Fibroblast of gingiva (primary cell): ENCODE results near the gene FRMD4A.
A peak's percentile ranks its signal among the peaks of the same experiment; 100 is the strongest.
"Not testable (repeated sequence)": the region's sequence is repeated elsewhere in the genome, so short reads cannot be mapped to it uniquely, and the experiment has no call there.

Source experiments
- DNase-seq: peaks from one replicate; pipeline ENCODE4 v3.0.0-alpha.2; 2011; ENCODE audit warnings: low read depth

The FRMD4A gene

DNA sequence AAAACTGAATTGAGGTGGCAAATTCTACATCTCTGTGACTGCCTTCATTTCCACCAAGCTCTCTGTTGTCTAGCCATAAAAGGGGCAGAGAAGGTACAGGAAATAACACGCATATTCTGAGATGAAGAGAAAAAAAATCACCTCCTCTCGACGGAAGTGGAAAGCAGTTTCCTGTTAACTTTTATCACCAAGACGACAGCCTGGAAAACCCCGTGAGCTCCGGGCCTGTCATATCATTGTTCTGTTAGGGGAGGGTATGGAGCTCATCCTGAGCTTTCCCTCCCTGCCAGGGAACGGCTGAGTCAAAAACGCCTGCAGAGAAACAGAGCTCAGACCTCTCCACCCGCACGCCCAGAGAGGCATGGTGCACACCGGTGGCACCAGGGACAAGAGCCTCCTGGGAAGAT is 543.7 kb downstream of the FRMD4A start:
- DNase-seq, result no peak

DNA sequence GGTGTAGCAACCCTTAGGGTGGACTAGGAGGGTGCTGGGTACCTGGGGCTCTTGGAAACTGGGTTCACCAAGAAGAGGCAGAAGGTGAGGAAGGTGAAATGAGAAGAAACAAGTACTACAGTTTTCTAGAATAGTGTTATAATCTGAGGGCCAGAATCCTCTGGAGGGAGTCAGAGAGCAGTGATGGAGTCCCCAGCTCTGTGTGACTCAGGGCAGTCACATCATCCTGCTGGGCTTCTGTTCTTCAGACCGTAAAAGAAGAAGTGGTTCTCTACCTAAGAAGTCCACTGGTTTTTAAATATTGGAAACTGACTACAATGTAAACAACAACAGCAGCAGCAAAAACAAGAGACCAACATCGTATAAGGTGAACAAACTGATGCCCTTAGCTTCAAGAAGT is 546.7 kb downstream of the FRMD4A start:
- DNase-seq, result no peak

DNA sequence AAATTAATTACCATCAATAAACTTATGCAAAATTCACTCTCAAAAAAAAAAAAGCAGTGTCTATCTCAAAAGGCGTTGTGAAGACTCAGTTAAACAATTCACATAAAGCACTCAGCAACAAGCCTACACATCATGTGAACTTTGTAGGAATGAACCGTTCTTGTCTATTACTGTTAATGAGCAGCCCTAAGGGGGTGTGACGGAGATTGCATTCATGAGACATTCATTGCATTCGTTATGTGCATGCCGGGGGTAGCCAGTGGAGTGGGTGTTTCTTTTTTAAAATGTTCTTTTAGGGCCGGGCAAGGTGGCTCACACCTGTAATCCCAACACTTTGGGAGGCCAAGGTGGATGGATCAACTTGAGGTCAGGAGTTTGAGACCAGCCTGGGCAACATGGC is 551.0 kb downstream of the FRMD4A start:
- DNase-seq, result no peak

DNA sequence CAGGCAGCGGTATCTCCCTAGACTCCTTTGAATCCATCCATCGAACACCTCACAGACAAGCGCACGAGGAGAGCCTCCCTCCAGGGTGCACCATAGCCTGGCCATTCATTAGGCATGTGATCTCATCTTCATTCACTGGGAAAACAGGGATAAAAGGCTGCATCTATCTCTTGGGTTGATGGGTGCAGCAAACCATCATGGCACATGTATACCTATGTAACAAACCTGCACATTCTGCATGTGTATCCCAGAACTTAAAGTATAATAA is 552.1 kb downstream of the FRMD4A start:
- not testable (repeated sequence) for DNase-seq

DNA sequence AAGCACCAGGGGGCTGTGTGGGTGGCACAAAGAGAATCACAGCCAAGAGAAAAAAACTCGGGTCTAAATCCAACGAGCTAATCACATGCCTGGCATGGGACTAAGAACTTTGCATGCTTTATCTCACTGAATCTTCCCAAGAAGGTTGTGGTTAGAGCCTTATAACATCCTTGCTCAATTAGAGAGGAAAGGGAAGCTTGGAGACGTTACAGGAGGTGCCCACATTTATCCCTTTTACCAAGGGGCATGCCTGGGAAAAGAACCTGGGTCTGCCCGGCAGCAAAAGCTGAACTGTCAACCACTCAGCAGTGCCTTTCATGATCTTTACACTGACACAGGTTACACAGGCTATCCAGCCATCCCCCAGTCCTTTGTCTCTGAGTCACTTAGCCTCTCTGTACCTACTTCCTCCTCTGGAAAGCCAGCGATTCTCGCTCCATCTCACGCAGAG is 553.8 kb downstream of the FRMD4A start:
- DNase-seq, result no peak

DNA sequence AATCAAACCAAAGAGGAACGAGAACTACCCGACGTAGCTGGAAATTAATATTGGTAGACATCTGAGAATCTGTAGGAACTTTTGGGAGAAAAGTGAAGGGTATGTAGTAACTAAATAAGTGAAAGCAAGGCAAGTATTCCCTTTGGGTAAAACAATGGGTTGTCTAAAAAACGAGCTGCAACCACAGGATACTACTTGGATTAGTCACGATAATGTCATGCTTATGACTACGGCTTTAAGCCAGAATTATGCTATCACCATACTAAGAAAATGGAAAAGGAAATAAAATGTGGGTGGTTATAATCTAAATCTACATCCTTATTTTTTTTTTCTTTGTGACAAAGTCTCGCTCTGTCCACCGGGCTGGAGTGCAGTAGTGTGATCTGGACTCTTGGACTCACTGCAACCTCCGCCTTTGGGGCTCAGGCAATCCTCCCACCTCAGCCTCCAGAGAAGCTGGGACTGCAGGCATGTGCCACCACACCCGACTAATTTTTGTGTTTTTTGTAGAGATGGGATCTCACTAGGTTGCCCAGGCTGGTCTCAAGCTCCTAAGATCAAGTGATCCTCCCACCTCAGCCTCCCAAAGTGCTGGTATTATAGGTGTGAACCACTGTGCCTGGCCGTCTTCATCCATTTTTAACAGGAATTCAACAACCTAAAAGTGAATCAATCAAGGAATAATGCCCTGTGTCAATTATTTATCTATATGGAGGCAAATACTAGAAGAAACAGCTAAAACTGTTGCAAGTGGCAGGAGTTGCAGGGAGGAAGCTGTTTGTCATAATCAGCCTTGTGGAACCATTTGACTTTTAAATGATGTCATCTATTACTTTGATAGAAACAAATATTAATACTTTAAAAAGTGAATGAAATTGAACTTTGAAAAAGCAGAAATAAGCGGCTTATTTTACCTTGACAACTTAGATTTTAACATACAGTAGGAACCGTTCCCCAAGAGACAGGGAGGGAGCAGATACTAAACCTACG is 554.6 kb downstream of the FRMD4A start:
- DNase-seq, result peak; percentile 71

DNA sequence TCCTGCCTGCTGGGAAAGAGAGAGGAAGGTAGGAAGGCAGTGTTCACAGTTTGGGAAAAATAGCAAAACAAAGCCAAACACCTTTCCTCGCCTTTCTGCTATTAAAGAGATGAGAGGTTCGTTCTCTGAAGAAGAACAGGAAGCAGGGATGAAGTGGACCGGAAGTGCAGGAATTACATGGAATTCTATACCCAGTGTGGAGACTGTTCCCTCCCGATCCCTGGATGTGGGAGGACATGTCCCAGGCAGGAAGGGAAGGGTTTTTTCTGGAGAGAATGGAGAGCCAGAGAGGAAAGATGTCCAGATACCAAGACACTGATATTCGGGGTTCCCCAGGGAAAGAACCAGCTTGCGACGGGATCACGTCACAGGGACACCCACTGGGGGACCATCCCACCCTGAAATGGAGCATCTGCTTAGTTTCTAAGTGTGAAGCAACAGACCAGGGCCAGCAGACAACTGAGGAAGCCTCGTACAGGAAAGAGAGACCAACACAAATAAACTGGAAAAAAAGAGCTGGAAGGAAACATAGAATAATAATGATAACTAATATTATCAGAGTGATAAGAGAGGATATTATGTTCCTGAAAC is 556.3 kb downstream of the FRMD4A start:
- DNase-seq, result no peak

DNA sequence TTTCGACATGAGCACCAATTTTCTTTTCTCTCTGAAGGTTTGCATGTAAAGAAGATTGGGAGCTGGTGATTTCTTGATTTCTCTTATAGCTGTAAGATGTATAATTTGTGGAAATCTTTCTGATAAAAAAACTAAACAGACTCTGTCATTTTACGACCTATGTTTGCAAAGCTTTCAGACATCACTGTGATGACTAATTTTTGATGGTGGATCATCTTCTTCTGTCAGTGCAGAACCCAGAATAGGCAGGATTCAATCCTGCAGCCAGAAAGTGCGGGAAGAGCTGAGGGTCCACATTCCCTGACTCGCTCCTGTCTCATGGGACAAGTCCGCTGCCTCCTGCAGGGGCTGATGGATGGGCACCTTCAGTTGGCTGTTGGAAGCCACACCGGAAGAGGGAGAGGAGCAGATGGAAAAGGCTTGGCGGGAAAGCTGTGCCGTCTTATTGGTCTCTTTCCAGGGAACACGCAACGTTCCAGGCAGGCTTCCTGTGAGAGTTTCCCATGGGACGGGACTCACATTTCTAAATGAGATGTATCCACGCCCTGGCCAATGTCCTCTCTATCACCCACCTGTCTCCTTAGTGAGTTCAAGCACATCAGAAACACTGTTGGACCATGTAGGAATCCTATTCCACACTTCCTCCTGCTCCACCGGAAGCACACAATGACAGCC is 557.1 kb downstream of the FRMD4A start:
- no peak for DNase-seq

DNA sequence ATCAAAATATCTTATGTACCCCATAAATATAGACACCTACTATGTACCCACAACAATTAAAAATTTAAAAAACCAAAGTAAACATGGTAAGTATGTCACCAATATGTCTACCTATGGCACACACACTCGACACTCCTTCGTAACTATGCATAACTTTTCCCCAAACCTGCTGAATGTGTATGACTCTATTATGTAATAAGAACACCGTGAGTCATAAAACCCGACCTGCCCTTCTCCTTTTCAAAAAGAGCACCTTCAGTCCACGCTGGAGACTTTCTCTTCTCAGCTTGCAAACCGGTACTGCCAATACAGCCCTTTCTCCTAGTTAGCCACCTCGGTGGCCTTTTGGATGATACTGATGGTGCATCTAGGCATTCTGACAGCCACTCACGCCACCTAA is 557.7 kb downstream of the FRMD4A start:
- no peak for DNase-seq

DNA sequence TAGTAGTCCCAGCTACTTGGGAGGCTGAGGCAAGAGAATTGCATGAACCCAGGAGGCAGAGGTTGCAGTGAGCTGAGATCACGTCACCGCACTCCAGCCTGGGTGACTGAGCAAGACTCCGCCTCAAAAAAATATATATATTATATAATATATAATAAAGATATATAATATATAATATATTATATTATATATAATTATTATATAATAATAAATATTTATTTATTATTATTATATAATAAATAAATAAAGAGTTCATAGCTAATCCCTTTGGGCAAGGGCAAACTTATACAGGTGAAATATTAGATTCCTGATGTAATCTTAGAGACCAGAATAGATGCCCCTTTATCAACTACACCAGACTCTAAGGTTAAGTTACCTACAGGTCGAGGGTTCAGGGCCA is 558.7 kb downstream of the FRMD4A start:
- DNase-seq, result no peak

DNA sequence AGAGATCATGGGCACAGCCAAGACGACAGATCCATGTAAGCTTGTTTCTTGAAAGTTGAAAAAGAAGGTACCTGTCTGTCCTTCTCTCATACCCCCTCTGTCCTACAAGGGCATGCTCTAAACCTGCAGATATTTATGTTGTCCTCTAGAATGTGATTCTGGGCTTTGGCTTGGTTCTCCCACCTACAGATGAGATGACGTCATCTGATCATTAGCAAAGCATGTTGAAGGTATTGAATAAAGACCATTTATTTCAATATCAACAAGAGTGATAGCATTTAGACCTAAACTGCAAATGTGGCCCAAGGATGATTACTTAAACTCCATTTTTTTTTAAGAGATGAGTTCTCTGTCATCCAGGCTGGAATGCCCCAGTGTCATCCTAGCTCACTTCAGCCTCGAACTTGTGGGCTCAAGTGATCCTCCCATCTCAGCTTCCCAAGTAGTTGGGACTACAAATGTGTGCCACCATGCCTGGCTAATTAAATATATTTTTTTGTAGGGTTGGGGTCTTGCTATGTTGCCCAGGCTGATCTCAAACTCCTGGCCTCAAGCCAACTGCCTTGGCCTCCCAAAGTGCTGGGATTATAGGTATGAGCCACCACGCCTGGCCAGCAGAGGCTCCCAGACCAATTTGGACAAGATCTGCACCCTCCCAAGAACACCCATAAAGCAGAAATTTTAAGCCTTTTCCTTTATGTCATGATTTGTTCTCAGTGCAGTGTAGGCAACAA is 559.8 kb downstream of the FRMD4A start:
- no peak for DNase-seq

DNA sequence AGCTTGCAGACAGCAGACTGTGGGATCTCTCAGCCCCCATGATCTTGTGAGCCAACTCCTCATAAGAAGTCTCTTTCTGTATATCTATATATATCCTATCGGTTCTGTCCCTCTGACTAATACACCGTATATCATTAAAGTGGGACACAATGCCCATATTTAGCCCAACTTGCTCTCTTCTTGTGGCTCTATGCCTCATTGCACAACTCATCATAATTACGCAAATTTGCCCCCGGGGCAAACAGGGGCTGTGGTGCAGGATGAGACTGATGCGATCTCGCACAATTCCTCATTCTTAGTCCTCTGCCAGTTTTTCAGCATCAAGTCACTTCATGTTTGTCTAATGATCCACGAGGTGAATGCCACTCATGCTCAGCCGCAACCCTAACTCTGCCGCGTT is 560.8 kb downstream of the FRMD4A start:
- no peak for DNase-seq

DNA sequence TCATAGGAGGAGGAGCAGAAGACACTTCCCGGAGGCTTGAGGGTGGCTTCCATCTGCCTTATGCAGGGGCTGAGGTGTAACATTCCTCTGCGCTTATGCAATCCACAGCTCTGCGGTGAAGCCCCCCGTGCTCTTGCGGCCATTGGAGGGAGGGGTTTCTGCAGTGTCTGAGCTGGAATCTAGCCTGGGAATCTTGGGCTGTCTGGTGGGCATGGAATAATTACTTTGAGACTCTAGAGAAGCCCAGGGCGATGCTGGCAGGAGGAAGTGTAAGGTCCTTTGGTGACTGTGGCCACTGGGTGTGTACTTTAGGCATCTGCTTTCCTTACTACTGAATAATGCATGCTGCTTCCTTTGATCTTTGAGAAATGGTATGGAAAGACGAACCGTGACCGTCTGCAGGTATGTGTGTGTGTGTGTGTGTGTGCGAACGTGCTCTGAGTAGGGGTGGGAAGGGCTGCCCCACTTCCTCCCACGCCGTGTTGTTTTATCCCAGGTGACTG is 563.0 kb downstream of the FRMD4A start:
- no peak for DNase-seq

DNA sequence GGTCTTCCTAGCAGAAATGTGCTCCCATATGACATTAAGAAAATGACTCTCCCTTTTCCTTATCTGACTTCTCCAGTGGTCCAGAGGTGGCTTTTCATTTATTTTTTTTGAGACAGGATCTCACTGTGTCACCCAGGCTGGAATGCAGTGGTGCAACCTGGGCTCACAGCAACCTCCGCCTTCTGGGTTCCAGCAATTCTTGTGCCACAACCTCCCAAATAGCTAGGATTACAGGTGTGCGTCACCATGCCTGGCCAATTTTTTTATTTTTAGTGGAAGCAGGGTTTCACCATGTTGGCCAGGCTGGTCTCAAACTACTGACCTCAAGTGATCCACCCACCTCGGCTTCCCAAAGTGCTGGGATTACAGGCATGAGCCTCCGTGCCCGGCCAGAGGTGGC is 563.6 kb downstream of the FRMD4A start:
- not testable (repeated sequence) for DNase-seq

DNA sequence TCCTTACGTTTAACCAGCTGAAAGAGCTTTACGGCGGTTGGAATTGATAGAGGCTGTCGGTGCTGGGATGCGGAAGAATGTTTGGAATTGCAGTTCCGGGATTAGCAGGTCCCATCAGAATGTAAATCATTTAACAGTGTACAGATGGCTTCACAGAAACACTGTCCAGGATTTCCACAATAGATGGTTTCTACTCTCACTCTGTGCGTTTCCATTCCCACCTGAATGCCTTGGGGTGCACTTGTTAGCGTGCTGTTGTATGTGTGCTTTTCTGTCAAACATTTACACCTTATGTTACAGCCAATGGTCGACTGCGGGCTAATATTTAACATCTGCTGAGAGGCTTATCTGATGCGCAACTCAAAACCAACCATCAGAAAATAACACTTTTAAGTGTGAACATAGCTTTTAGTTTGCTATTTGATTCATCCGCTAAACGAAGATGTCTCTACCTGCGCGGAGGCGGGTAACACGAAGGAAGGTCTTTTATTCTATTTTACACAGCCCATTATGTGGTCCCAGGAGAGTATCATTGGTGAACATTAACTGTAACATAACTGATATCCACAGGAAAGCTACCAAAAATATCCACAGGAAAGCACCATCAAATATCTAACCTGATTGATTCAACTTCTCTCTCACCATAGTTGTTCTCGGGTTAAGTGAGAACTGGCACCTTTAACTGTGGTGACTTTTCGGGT is 564.9 kb downstream of the FRMD4A start:
- DNase-seq, result no peak

DNA sequence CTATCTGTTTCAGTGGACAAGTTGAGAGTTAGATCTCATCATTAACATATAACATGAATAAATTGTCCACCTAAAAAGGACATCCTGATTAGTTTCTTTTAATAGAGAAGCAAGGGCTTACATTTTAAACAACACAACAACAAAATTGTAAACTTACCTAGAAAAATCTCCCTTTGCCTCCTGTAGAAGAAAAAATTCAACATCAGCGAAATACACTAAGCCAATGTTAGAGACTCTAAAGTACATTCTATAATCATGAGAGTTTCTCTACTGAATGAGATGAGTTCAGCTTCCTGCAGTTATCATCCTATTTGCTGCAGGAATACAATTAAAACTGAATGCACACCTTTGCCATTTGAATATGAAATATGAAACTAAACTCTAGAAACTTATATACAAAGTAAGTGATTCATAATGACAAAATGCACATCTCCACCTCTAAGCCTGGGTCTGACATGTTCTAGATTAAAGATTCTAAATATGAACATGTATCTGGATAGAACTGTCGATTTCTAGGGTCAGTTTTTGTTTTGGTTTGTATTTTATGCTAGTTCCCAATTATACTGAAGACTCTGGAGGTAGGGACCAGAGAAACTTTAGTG is 569.1 kb downstream of the FRMD4A start:
- DNase-seq, result no peak

DNA sequence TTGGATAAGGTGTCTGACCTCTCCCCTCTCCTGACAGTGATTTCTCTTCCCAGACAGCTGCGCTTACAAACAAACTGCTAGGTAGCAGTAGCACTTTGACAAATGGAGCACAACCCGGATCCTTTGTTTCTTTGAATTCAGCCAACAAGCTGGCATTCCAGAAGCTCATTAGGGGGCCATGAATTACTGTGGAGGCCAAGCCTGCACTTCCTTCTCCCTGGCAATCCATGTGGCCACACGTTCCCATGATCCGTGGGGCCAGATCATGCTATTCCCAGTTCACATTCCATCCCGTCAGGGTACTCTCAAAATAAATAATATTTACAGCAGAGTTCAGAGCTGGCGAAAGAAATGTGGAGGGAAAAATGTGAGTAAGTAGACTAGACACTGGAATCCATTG is 571.6 kb downstream of the FRMD4A start:
- DNase-seq, result no peak

DNA sequence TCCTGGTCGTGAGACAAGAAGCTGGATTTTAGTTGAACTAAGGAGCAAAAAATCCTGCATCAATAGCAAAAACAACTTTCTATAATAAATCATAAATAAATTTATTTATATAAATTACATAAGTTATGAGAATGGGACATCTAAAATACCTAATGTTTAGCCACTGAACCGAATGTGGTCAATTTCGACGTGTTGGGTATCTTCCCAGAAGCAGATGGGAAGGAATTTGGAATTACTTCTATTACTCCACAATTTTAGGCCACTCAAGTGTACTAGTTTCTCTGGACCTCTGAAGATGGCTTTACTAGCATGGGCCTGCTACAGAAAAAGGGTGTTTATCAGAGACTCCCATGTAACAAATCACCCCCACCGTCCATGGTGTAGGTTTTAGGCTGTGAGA is 572.0 kb downstream of the FRMD4A start:
- DNase-seq, result no peak

DNA sequence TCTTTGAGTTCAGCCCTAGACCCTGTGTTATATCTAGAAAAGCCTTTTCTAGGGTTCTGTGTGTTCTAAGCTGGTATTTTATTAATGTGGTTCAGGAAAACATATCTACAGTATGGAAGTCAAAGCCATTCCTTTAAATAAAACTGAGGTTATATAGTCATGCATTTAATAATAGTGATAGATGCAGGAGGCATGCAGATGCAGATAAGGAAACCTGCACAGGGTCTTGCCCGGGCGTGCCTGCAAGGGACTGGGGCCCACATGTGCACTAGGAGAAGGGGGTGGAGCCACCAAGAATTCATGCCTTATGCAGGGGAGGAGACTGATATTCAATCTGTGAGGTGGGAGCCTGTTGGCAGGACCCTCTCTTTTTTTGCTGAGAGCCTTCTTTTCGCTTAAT is 572.4 kb downstream of the FRMD4A start:
- DNase-seq, result no peak

DNA sequence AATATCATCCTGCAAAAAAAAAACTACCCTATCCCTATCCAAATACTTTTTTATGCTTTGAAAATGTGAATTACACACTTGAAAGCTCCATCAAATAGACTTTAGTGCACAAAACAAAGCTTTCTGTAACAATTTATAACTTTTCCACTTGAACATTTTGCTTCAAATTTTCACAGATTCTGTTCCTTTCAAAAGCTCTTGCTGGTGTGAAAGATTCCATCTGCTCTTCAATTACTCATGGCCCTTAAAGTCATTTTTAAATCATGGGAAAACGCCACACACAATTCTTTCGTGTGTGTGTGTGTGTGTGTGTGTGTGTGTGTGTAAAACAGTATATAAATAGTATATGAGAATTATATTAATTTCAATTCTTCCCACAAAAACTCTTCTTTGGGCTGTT is 576.4 kb downstream of the FRMD4A start:
- DNase-seq, result no peak

DNA sequence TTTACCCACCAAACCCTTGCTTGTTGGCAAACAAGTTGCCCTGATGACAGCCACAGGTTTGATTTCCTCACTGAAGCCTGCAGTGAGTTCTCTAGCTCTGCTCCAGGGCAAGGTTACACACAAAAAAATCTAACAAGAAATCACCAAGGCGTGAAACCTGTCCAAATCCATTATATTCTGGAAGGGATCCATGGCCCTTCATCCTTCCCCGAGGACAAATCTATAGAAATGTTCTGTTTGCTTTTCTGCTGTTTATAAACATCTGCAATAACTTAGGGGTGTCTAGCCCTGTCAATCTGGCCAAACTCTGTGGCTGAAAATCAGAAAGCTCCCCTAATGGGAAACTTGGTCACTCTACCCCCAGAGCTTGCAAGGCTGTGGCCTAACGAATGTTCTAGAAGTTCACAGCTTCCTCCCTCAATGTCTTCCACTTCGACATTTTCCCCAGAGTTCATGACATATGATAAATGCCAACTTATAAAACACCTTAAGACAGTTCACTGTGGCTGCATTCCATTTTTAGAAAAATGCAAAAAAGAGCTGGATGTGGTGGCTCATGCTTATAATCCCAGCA is 579.4 kb downstream of the FRMD4A start:
- DNase-seq, result no peak
